RWPE1 (cell line): ENCODE data around the gene INO80B.

Source experiments
- CTCF ChIA-PET: fragments of 350-600 bp; sonication (Branson Sonifier 250); formaldehyde crosslinking; extraction: SDS; loops from one replicate; lab custom pipeline; 2021; lab: Yijun Ruan, JAX
- POLR2A ChIA-PET: fragments of 400-600 bp; formaldehyde crosslinking; extraction: SDS; loops from one replicate; lab custom pipeline; 2020; ENCODE audit warnings: antibody characterized with exemption; ENCODE audit not compliant: low non-redundant PET; lab: Yijun Ruan, JAX
- DNase-seq: peaks from one replicate; pipeline ENCODE4 v3.0.0; 2012; ENCODE audit warnings: low spot score
- H3K27ac ChIP-seq: fragments of 450-650 bp; 2 replicates; pipeline ENCODE4 v1.5.1; 2017
- CTCF ChIP-seq: fragments of 450-650 bp; conservative IDR thresholded peaks from 2 replicates; pipeline ENCODE4 v1.5.1; 2017; ENCODE audit warnings: low read depth, mild to moderate bottlenecking

INO80B gene

GRCh38 chr2:74414881-74415761, 39.8 kb upstream of the INO80B start:
- TF ChIP-seq CTCF, result no peak
- POLR2A ChIA-PET, result no interaction called here
- DNase-seq, result no peak

GRCh38 chr2:74415762-74416395, 39.0 kb upstream of the INO80B start:
- ChIA-PET POLR2A (no interaction called here), CTCF (no interaction called here)
- DNase-seq, result no peak
- no peak for TF ChIP-seq CTCF
- H3K27ac ChIP-seq, result no peak overlapping the region

More at GRCh38 chr2:74414881-74415761, 39.8 kb upstream of the INO80B start:
- H3K27ac ChIP-seq, result no peak overlapping the region
- CTCF ChIA-PET, result interaction anchor here (0.7 kb wide), 1 partner anchor 30 kb away, joined by 4 read pairs; no protein-coding TSS in a partner anchor

DNA sequence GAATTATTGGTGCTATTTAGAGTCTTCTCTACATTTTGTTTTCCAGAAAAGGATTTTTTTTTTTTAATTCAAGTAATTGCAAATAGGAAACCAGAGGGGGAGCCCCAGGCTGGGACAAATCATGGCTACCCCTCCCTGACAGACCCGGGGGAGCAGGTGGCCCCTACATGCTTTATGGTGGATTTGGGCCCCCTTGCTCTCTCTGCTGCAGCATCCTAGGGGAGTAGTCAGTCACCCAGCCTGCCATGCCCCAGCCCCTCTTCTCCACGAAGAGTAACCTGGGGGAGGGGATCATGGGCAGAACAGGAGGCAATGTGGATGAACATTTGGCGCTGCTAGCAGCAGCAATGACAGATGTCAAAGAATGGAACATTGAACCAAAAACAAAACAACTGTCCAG, 38.1 kb upstream of the INO80B start:
- DNase-seq, result no peak
- ChIA-PET CTCF (no interaction called here), POLR2A (no interaction called here)
- no peak overlapping the region for H3K27ac ChIP-seq
- TF ChIP-seq CTCF, result no peak

GRCh38 chr2:74417197-74417596, 37.7 kb upstream of the INO80B start:
- no peak overlapping the region for H3K27ac ChIP-seq
- CTCF ChIA-PET, result no interaction called here
- DNase-seq, result no peak
- TF ChIP-seq CTCF, result no peak
- POLR2A ChIA-PET, result no interaction called here

DNA sequence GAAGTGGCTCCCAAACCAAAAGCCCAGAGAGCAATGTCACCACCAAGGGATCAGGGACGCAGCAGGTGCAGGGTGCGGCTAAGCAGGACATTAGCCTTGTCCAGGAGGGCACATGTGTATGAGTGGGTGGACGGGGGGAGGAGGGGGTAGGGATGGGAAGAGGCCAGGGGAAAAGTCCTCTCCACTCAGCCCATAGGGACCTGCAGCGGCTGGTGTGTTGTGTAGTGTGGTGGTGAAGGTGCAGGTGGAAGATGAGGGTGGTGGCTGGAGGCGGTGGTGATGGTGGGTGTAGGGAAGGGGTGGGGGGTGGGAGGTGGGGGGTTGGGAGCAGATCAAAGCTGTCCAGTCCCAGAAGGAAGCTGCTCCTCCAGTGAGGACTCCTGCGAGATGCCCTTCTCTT, 37.1 kb upstream of the INO80B start:
- no peak for DNase-seq
- no peak overlapping the region for H3K27ac ChIP-seq
- ChIA-PET POLR2A (no interaction called here), CTCF (no interaction called here)
- no peak for TF ChIP-seq CTCF

- ChIA-PET CTCF (no interaction called here), POLR2A (no interaction called here)
- TF ChIP-seq CTCF, result no peak
- H3K27ac ChIP-seq, result no peak overlapping the region
- no peak for DNase-seq
Observed at GRCh38 chr2:74418312-74418711, 36.6 kb upstream of the INO80B start.
